ENCODE results near the gene FLVCR2. TPM values are rescaled to one million over a fixed set of nuclear protein-coding genes. Genes with fewer than 3 reads are reported as not detected.

The FLVCR2 gene
- total RNA-seq, 1 donor from 2014 or later, result 6.3 TPM

- no peak for TF ChIP-seq CTCF (IDR thresholded peaks at IDR 0.05; ENCODE audit: unreplicated experiment)
- H3K4me3 Mint-ChIP-seq (ENCODE audit: low read depth), result no peak overlapping the region
- no peak for DNase-seq (ENCODE audit: low spot score, unreplicated experiment)
These were observed 52.5 kb downstream of the FLVCR2 start for GRCh38 chr14:75630695-75631452.

GRCh38 chr14:75631453-75631831 is 53.0 kb downstream of the FLVCR2 start:
- TF ChIP-seq CTCF (IDR thresholded peaks at IDR 0.05; ENCODE audit: unreplicated experiment), result no peak
- DNase-seq (ENCODE audit: low spot score, unreplicated experiment), result no peak
- no peak overlapping the region for H3K4me3 Mint-ChIP-seq (ENCODE audit: low read depth)
- H3K27me3 Mint-ChIP-seq, result peaks cover 10% of the 10 kb centered on the region
- H3K27ac Mint-ChIP-seq, result no peak overlapping the region
- peaks cover 17% of the 10 kb centered on the region for H3K4me1 Mint-ChIP-seq (ENCODE audit: low read depth)
- H3K36me3 Mint-ChIP-seq (ENCODE audit: insufficient read depth), result no peaks in the 10 kb centered on the region
- H3K9me3 Mint-ChIP-seq (ENCODE audit: low read depth), result no peaks in the 10 kb centered on the region

More at GRCh38 chr14:75630695-75631452, 52.5 kb downstream of the FLVCR2 start:
- peaks cover 17% of the 10 kb centered on the region for H3K4me1 Mint-ChIP-seq (ENCODE audit: low read depth)
- no peaks in the 10 kb centered on the region for H3K9me3 Mint-ChIP-seq (ENCODE audit: low read depth)
- H3K36me3 Mint-ChIP-seq (ENCODE audit: insufficient read depth), result no peaks in the 10 kb centered on the region
- no peak overlapping the region for H3K27ac Mint-ChIP-seq
- H3K27me3 Mint-ChIP-seq, result peaks cover 9% of the 10 kb centered on the region

GRCh38 chr14:75634848-75635247 is 56.4 kb downstream of the FLVCR2 start:
- DNase-seq (ENCODE audit: low spot score, unreplicated experiment), result no peak
- Mint-ChIP-seq H3K36me3 (ENCODE audit: insufficient read depth) (no peaks in the 10 kb centered on the region), H3K4me3 (ENCODE audit: low read depth) (no peak overlapping the region), H3K9me3 (ENCODE audit: low read depth) (no peaks in the 10 kb centered on the region), H3K4me1 (ENCODE audit: low read depth) (peaks cover 10% of the 10 kb centered on the region), H3K27me3 (peaks cover 18% of the 10 kb centered on the region), H3K27ac (no peak overlapping the region)
- no peak for TF ChIP-seq CTCF (IDR thresholded peaks at IDR 0.05; ENCODE audit: unreplicated experiment)

- Mint-ChIP-seq H3K36me3 (ENCODE audit: insufficient read depth) (no peaks in the 10 kb centered on the region), H3K4me3 (ENCODE audit: low read depth) (no peak overlapping the region), H3K4me1 (ENCODE audit: low read depth) (peaks cover 5% of the 10 kb centered on the region), H3K9me3 (ENCODE audit: low read depth) (no peaks in the 10 kb centered on the region), H3K27me3 (peaks cover 18% of the 10 kb centered on the region), H3K27ac (no peak overlapping the region)
- DNase-seq (ENCODE audit: low spot score, unreplicated experiment), result no peak
- no peak for TF ChIP-seq CTCF (IDR thresholded peaks at IDR 0.05; ENCODE audit: unreplicated experiment)
These were observed 57.8 kb downstream of the FLVCR2 start for GRCh38 chr14:75636100-75636692.

- peaks cover 3% of the 10 kb centered on the region for H3K4me1 Mint-ChIP-seq (ENCODE audit: low read depth)
- DNase-seq (ENCODE audit: low spot score, unreplicated experiment), result no peak
- H3K27me3 Mint-ChIP-seq, result peaks cover 9% of the 10 kb centered on the region
- no peak overlapping the region for H3K4me3 Mint-ChIP-seq (ENCODE audit: low read depth)
- no peaks in the 10 kb centered on the region for H3K9me3 Mint-ChIP-seq (ENCODE audit: low read depth)
- no peaks in the 10 kb centered on the region for H3K36me3 Mint-ChIP-seq (ENCODE audit: insufficient read depth)
- no peak overlapping the region for H3K27ac Mint-ChIP-seq
- no peak for TF ChIP-seq CTCF (IDR thresholded peaks at IDR 0.05; ENCODE audit: unreplicated experiment)
These were observed 62.5 kb downstream of the FLVCR2 start for GRCh38 chr14:75640876-75641275.

Data from progenitor cell of endocrine pancreas (in vitro differentiated cells).